ENCODE results near the gene AGO3.
"Not testable (repeated sequence)": the region's sequence is repeated elsewhere in the genome, so short reads cannot be mapped to it uniquely, and the experiment has no call there.

The AGO3 gene

GRCh38 chr1:35930593-35931445, at the start of gene AGO3:
AGO3 (plus strand) TSS chr1:35931105; CDS start chr1:35931427, 322 bp downstream.
- H3K27me3 Mint-ChIP-seq = no peaks in the 10 kb centered on the region
- peak; percentile 90 for DNase-seq
- H3K4me3 Mint-ChIP-seq = peak within 1 kb of the TSS; percentile 93 to 96
- H3K4me1 Mint-ChIP-seq = peaks cover 9 to 39% of the 10 kb centered on the region in 2 donors
- H3K27ac Mint-ChIP-seq = peak within 1 kb of the TSS; percentile 97
- H3K9me3 Mint-ChIP-seq = no peaks in the 10 kb centered on the region
- peaks cover 4 to 14% of the 10 kb centered on the region in 2 donors for H3K36me3 Mint-ChIP-seq
- peak; percentile 91 to 93 for ATAC-seq (replicated peaks)

- H3K9me3 Mint-ChIP-seq = no peaks in the 10 kb centered on the region
- ATAC-seq (replicated peaks) (no peak), DNase-seq (no peak)
- peaks cover 0 to 3% of the 10 kb centered on the region in 2 donors for H3K36me3 Mint-ChIP-seq
- H3K4me1 Mint-ChIP-seq = peaks cover 33 to 45% of the 10 kb centered on the region in 2 donors
- peaks cover 4 to 5% of the 10 kb centered on the region in 2 donors for H3K27me3 Mint-ChIP-seq
- H3K4me3 Mint-ChIP-seq = peak overlapping the region; percentile 8 to 99
- peak overlapping the region; percentile 27 for H3K27ac Mint-ChIP-seq
These were observed 49.0 kb upstream of the AGO3 start for GRCh38 chr1:35881850-35882273.

GRCh38 chr1:35882586-35882944, 48.3 kb upstream of the AGO3 start:
- peak overlapping the region; percentile 27 for H3K27ac Mint-ChIP-seq
- peak overlapping the region; percentile 55 to 99 for H3K4me3 Mint-ChIP-seq
- no peaks in the 10 kb centered on the region for H3K9me3 Mint-ChIP-seq
- DNase-seq (no peak), ATAC-seq (replicated peaks) (no peak)
- H3K27me3 Mint-ChIP-seq = peaks cover 4 to 5% of the 10 kb centered on the region in 2 donors
- H3K4me1 Mint-ChIP-seq = peaks cover 40 to 52% of the 10 kb centered on the region in 2 donors
- peaks cover 0 to 3% of the 10 kb centered on the region in 2 donors for H3K36me3 Mint-ChIP-seq

DNA sequence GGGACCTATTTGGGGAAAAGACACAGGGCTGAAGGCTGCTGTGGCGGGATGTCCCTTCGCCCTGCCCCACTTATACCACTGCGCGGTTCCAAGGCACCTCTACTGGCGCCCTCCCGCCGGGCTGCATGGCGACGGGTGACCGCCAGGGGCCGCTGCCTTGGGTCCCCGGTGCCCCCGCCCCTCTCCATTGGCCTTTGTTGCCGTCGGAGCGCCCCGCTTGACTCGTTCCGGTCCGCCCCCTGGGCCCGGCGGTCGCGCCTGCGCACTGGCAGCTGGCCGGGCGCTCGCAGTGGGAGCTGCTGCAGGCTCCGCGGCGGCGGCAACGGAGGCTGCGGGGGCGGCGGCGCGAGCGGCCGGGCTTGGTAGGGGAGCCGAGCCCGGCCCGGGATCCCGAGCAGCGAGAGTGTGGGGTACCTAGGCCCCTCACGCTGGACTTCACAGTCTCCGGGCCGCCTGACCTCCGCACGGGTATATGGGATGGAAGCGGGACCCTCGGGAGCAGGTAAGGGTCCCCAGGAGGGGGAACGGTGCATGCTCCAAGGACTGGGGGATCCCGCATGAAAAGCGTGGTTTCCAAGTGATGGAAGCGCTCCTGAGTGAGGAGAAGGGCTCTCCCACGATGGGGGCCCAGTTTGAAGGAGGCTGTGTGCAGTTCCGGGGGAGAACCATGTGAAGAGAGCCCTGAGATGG, 47.8 kb upstream of the AGO3 start, which contains the start of gene AGO1:
TSS of gene AGO1 (plus strand) at position 265 of the 690 bp plus-strand sequence. CDS start at position 478, 213 bp downstream.
- Mint-ChIP-seq H3K4me1 (peaks cover 43 to 58% of the 10 kb centered on the region in 2 donors), H3K36me3 (peaks cover 0 to 3% of the 10 kb centered on the region in 2 donors), H3K9me3 (no peaks in the 10 kb centered on the region), H3K27me3 (peaks cover 4 to 5% of the 10 kb centered on the region in 2 donors), H3K27ac (peak within 1 kb of the TSS; percentile 92), H3K4me3 (peak within 1 kb of the TSS; percentile 99 to 100)
- ATAC-seq (replicated peaks) (peak; percentile 92 to 94), DNase-seq (peak; percentile 94)

DNA sequence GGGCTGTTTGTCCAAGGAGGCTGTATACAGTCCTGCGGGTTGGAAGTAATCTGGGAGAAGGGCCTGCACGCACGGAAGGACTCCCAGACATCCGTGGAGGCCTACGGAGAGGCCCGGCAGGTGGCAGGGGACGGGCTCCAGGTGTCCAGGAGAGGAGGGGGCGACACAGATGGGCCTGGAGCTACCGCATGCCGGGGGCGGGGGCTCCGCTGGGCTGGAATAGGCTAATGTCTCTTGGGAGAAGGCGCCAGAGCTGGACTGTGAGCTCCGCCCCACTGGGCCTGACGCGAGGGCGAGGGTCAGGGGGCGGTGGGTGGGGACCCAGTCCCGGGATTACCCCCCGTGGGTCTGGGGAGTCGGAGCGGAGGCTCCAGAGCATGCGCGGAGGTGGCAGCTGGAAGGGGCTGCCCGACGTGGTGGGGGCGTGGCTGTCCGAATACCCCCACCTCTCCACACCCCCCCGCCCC, 47.2 kb upstream of the AGO3 start:
- peaks cover 4 to 6% of the 10 kb centered on the region in 2 donors for H3K36me3 Mint-ChIP-seq
- peaks cover 47 to 63% of the 10 kb centered on the region in 2 donors for H3K4me1 Mint-ChIP-seq
- DNase-seq = peak; percentile 37
- peak overlapping the region; percentile 92 for H3K27ac Mint-ChIP-seq
- peak overlapping the region; percentile 99 to 100 for H3K4me3 Mint-ChIP-seq
- peaks cover 4 to 5% of the 10 kb centered on the region in 2 donors for H3K27me3 Mint-ChIP-seq
- ATAC-seq (replicated peaks) = peak; percentile 15 to 16
- no peaks in the 10 kb centered on the region for H3K9me3 Mint-ChIP-seq

- Mint-ChIP-seq H3K9me3 (no peaks in the 10 kb centered on the region), H3K4me3 (no peak overlapping the region), H3K36me3 (peaks cover 12 to 13% of the 10 kb centered on the region in 2 donors), H3K4me1 (peaks cover 50 to 71% of the 10 kb centered on the region in 2 donors), H3K27me3 (peaks cover under 1 to 5% of the 10 kb centered on the region in 2 donors), H3K27ac (no peak overlapping the region)
- no peak for ATAC-seq (replicated peaks)
- DNase-seq = no peak
These were observed 46.0 kb upstream of the AGO3 start for GRCh38 chr1:35884934-35885333.

DNA sequence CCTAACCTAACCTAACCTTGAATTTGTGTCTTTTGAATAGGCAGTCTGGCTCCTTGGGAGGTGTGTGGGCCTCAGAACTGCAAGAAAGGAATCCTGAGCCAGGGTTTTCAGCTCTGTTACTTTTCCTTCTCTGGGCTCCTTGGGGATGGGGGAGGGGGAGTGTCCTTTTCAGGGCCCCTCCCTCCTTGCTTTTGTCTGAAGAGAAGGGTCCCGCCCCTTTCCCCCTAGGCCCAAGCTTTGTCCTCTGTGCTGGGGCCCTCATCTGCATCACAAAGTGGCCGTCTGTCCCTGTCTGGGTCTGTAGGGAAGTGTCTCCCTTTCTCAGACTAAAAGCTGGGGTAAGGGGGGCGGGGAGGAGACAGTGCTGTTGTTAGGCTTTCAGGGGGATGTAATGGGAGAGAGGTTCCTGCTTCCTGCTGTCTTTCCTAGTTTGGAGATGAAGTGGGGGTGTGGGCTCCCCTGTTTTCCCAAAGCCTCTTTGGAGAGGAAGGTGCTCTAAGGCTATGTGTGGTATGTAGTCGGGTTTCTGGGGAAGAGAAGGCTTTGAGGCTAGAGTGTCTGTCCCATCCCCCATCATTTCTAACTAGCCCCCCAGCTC, 44.8 kb upstream of the AGO3 start:
- H3K4me3 Mint-ChIP-seq = no peak overlapping the region
- ATAC-seq (replicated peaks) (no peak), DNase-seq (no peak)
- H3K9me3 Mint-ChIP-seq = no peaks in the 10 kb centered on the region
- H3K27ac Mint-ChIP-seq = peak overlapping the region; percentile 31
- H3K4me1 Mint-ChIP-seq = peaks cover 50 to 73% of the 10 kb centered on the region in 2 donors
- H3K27me3 Mint-ChIP-seq = peaks cover 0 to 5% of the 10 kb centered on the region in 2 donors
- peaks cover 17 to 20% of the 10 kb centered on the region in 2 donors for H3K36me3 Mint-ChIP-seq

GRCh38 chr1:35886577-35887431, 44.1 kb upstream of the AGO3 start:
- H3K4me3 Mint-ChIP-seq = peak overlapping the region in 1 of 2 donors; percentile 4
- peak overlapping the region; percentile 83 for H3K27ac Mint-ChIP-seq
- peaks cover 0 to 4% of the 10 kb centered on the region in 2 donors for H3K27me3 Mint-ChIP-seq
- peaks cover 50 to 72% of the 10 kb centered on the region in 2 donors for H3K4me1 Mint-ChIP-seq
- ATAC-seq (replicated peaks) (no peak), DNase-seq (no peak)
- no peaks in the 10 kb centered on the region for H3K9me3 Mint-ChIP-seq
- peaks cover 19 to 21% of the 10 kb centered on the region in 2 donors for H3K36me3 Mint-ChIP-seq

DNA sequence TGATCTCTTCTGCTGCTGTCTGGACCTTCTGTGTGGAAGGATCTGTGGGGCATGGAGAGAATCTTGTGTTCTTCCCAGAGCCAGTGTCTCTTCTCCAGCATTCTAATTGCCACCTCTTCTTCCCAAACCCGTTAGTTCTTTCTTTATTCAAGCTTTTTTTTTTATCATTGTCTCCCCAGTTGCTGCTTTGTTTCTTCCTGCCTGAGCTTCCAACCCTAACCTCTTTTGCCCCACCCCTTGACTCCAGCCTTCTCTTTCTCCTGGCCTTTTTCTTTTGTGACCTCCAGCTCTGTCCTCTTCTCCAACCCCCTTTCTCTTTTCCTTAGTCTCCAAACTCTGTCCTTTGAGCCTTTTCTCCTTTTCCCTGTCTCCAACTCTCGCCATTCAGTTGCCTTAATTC, 43.4 kb upstream of the AGO3 start:
- H3K4me1 Mint-ChIP-seq = peaks cover 43 to 65% of the 10 kb centered on the region in 2 donors
- ATAC-seq (replicated peaks) = no peak
- no peaks in the 10 kb centered on the region for H3K9me3 Mint-ChIP-seq
- H3K27me3 Mint-ChIP-seq = no peaks in the 10 kb centered on the region
- peak overlapping the region; percentile 83 for H3K27ac Mint-ChIP-seq
- peaks cover 21 to 24% of the 10 kb centered on the region in 2 donors for H3K36me3 Mint-ChIP-seq
- no peak for DNase-seq
- peak overlapping the region in 1 of 2 donors; percentile 0 for H3K4me3 Mint-ChIP-seq

GRCh38 chr1:35888255-35888654, 42.6 kb upstream of the AGO3 start:
- H3K27ac Mint-ChIP-seq = peak overlapping the region; percentile 47
- H3K9me3 Mint-ChIP-seq = no peaks in the 10 kb centered on the region
- no peak for DNase-seq
- ATAC-seq (replicated peaks) = no peak
- peaks cover 40 to 62% of the 10 kb centered on the region in 2 donors for H3K4me1 Mint-ChIP-seq
- no peak overlapping the region for H3K4me3 Mint-ChIP-seq
- H3K36me3 Mint-ChIP-seq = peaks cover 20 to 24% of the 10 kb centered on the region in 2 donors
- no peaks in the 10 kb centered on the region for H3K27me3 Mint-ChIP-seq

DNA sequence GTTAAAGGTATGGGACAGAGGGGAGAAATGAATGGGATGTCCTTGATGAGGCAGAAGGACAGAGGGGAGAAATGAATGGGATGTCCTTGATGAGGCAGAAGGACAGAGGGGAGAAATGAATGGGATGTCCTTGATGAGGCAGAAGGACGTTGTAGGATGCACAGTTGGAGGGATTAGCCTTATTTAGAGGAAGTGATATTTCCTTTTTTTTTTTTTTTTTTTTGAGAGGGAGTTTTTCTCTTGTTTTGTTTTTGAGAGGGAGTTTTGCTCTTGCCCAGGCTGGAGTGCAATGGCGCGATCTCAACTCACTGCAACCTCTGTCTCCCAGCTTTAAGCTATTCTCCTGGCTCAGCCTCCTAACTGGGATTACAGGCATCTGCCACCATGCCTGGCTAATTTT, 41.9 kb upstream of the AGO3 start:
- peaks cover 23 to 28% of the 10 kb centered on the region in 2 donors for H3K36me3 Mint-ChIP-seq
- DNase-seq; H3K27me3 Mint-ChIP-seq; H3K4me3 Mint-ChIP-seq; H3K9me3 Mint-ChIP-seq; ATAC-seq (replicated peaks): not testable (repeated sequence)
- H3K4me1 Mint-ChIP-seq = peaks cover 41 to 62% of the 10 kb centered on the region in 2 donors
- peak overlapping the region; percentile 47 for H3K27ac Mint-ChIP-seq

DNA sequence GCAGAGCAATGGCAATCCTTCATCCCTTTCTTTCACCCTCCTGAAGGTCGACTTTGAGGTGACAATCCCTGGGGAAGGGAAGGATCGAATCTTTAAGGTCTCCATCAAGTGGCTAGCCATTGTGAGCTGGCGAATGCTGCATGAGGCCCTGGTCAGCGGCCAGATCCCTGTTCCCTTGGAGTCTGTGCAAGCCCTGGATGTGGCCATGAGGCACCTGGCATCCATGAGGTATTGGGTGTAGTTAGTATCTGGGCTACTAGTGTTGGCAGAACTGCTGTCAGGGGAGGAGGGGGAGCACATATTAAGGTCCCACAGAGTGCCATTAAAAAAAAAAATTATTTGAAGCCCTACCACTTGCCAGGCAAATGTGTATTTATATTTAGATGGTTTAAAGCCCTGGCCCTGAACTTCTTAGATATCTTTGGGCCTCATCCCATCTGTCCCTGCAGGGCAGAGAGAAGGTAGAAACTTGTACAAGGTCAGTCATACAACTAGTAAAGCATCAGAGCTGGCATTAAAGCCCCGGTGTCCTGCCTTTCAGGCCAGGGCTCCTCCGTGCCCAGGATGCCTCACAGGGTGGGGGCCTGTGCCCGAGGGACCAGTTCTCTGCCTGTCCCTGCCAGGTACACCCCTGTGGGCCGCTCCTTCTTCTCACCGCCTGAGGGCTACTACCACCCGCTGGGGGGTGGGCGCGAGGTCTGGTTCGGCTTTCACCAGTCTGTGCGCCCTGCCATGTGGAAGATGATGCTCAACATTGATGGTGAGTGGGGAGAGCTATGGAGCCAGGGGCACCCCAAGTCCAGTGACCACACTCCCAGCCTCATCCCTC, 37.6 kb upstream of the AGO3 start:
- Mint-ChIP-seq H3K27me3 (no peaks in the 10 kb centered on the region), H3K27ac (peak overlapping the region; percentile 89), H3K4me1 (peaks cover 20 to 34% of the 10 kb centered on the region in 2 donors), H3K36me3 (peaks cover 30 to 50% of the 10 kb centered on the region in 2 donors), H3K4me3 (no peak overlapping the region), H3K9me3 (no peaks in the 10 kb centered on the region)
- ATAC-seq (replicated peaks) = no peak
- DNase-seq = no peak

Measured in stimulated activated naive B cell treated with anti-CD40 and anti-IgM and Interleukin-4, amounts not matched to agents 10 μg/mL and 1 μg/mL and 100 μg/mL, for 72 hours (primary cell).